Measurements from ENCODE around the gene C3orf20.
"Not testable (repeated sequence)": the region's sequence is repeated elsewhere in the genome, so short reads cannot be mapped to it uniquely, and the experiment has no call there.

The C3orf20 gene

GRCh38 chr3:14801668-14802380 is 126.9 kb downstream of the C3orf20 start:
- DNase-seq, result no peak

- DNase-seq, result no peak
Observed at GRCh38 chr3:14802381-14802731, 127.4 kb downstream of the C3orf20 start.

- no peak for DNase-seq
Observed at GRCh38 chr3:14803101-14803980, 128.4 kb downstream of the C3orf20 start.

- DNase-seq, result no peak
Observed at GRCh38 chr3:14803981-14804834, 129.3 kb downstream of the C3orf20 start.

- DNase-seq, result no peak
Observed at GRCh38 chr3:14804835-14805780, 130.2 kb downstream of the C3orf20 start.

GRCh38 chr3:14805961-14806537 is 131.1 kb downstream of the C3orf20 start:
- DNase-seq, result no peak

- peak; percentile 19 for DNase-seq
Observed at GRCh38 chr3:14806641-14807263, 131.8 kb downstream of the C3orf20 start.

GRCh38 chr3:14808025-14808424 is 133.1 kb downstream of the C3orf20 start:
- no peak for DNase-seq

GRCh38 chr3:14808502-14809266 is 133.7 kb downstream of the C3orf20 start:
- DNase-seq, result no peak

GRCh38 chr3:14809611-14810010 is 134.7 kb downstream of the C3orf20 start:
- DNase-seq, result not testable (repeated sequence)

GRCh38 chr3:14810070-14810791 is 135.3 kb downstream of the C3orf20 start:
- no peak for DNase-seq

- no peak for DNase-seq
Observed at GRCh38 chr3:14810801-14811661, 136.1 kb downstream of the C3orf20 start.

- no peak for DNase-seq
Observed at GRCh38 chr3:14811684-14812083, 136.7 kb downstream of the C3orf20 start.

GRCh38 chr3:14812196-14812790 is 137.4 kb downstream of the C3orf20 start:
- no peak for DNase-seq

- no peak for DNase-seq
Observed at GRCh38 chr3:14814411-14814871, 139.5 kb downstream of the C3orf20 start.

GRCh38 chr3:14816359-14816758 is 141.4 kb downstream of the C3orf20 start:
- no peak for DNase-seq

GRCh38 chr3:14818804-14819500 is 144.0 kb downstream of the C3orf20 start, which contains the start of gene FGD5:
Gene FGD5, plus strand, starts transcription at chr3:14818962. Its CDS starts 110 bp downstream, at chr3:14819072.
- DNase-seq, result no peak

All from NK-92 treated with Interleukin-12 subunit alpha and Interleukin-12 subunit beta, amount 100 ng/mL, for 24 hours (cell line).